Panc1 (cell line): Measurements from ENCODE around the gene AGRN. TPM values are rescaled to one million over a fixed set of nuclear protein-coding genes. Genes with fewer than 3 reads are reported as not detected.

ENCODE experiments used
- ATAC-seq: fragments of 200-7000 bp; cut with Tn5 transposase; 2 replicates; pipeline ENCODE4 v1.9.1; 2020; ENCODE audit warnings: mild to moderate bottlenecking, moderate library complexity
- BruUV-seq: library from RNA; stranded (reverse); fragments of 400-500 nt; replicated peaks from 2 replicates; lab custom pipeline; 2021; lab: Mats Ljungman, UMichigan
- CTCF ChIA-PET: fragments of 300-600 bp; sonication (Branson Sonifier 250); formaldehyde crosslinking; loops from one replicate; lab custom pipeline; 2022; ENCODE audit warnings: antibody characterized with exemption; lab: Charles Lee
- POLR2A ChIA-PET: fragments of 300-600 bp; sonication (Branson Sonifier 250); formaldehyde crosslinking; loops from one replicate; lab custom pipeline; 2022; ENCODE audit warnings: antibody characterized with exemption; lab: Charles Lee
- DNase-seq: peaks from one replicate; pipeline ENCODE4 v3.0.0-alpha.2; 2010; ENCODE audit warnings: low read depth, low spot score
- H3K27ac ChIP-seq: 2 replicates; pipeline ENCODE4 v1.5.1; 2011; ENCODE audit warnings: mild to moderate bottlenecking, low read length, inconsistent platforms
- H3K27me3 ChIP-seq: fragments of 200-500 bp; sonication (Bioruptor generic); 2 replicates; pipeline ENCODE4 v1.6.0; 2014; ENCODE audit warnings: low read length, inconsistent platforms; ENCODE audit not compliant: control insufficient read depth, insufficient read depth
- H3K36me3 ChIP-seq: fragments of 200-500 bp; sonication (Bioruptor generic); 2 replicates; pipeline ENCODE4 v1.5.1; 2014; ENCODE audit warnings: inconsistent platforms, mild to moderate bottlenecking, low read length, moderate library complexity; ENCODE audit not compliant: control insufficient read depth, insufficient read depth
- H3K4me1 ChIP-seq: 2 replicates; pipeline ENCODE4 v1.5.1; 2011; ENCODE audit warnings: inconsistent platforms, mild to moderate bottlenecking, low read length, moderate library complexity; ENCODE audit not compliant: control insufficient read depth, insufficient read depth
- H3K4me3 ChIP-seq, 2 experiments: 2 replicates each; pipeline ENCODE4 v1.5.1; 2011 to 2012; ENCODE audit warnings: low read depth in 2 of 2, low read length in 2 of 2, mild to moderate bottlenecking in 2 of 2, inconsistent platforms in 1 of 2, moderate library complexity in 1 of 2
- H3K9me3 ChIP-seq: fragments of 200-500 bp; sonication (Bioruptor generic); 2 replicates; pipeline ENCODE4 v1.5.1; 2014; ENCODE audit warnings: low read depth, mild to moderate bottlenecking, inconsistent platforms, low read length, moderate library complexity; ENCODE audit not compliant: control insufficient read depth, insufficient read depth
- CTCF ChIP-seq: fragments of 450-650 bp; IDR thresholded peaks from 2 replicates; pipeline ENCODE4 v1.5.1; 2017; ENCODE audit warnings: mild to moderate bottlenecking
- POLR2AphosphoS5 ChIP-seq: IDR thresholded peaks from 2 replicates; pipeline ENCODE4 v1.6.1; 2012; ENCODE audit warnings: mild to moderate bottlenecking, low read depth, low read length, moderate library complexity
- REST ChIP-seq, 2 experiments: IDR thresholded peaks; 2 replicates each; pipeline ENCODE4 v1.6.1; 2011 to 2012; ENCODE audit warnings: low read depth in 2 of 2, control low read depth in 1 of 2, low read length in 1 of 2, mild to moderate bottlenecking in 1 of 2, moderate library complexity in 1 of 2; ENCODE audit not compliant: insufficient read depth in 1 of 2
- SIN3A ChIP-seq: IDR thresholded peaks from 2 replicates; pipeline ENCODE4 v1.6.1; 2012; ENCODE audit warnings: low read depth, mild to moderate bottlenecking, low read length, moderate library complexity, borderline replicate concordance; ENCODE audit not compliant: insufficient read depth
- TCF7L2 ChIP-seq: IDR thresholded peaks from 2 replicates; pipeline ENCODE4 v1.6.1; 2011; ENCODE audit warnings: mild to moderate bottlenecking, low read depth, low read length, inconsistent platforms
- in situ Hi-C: cut with HindIII; loops from 2 replicates; pipeline ENCODE4 v1.10.0; 2016; ENCODE audit warnings: low sequenced_read_pairs, low pct_unique_long_range_greater_than_20kb
- intact Hi-C: fragments of 100-400 bp; cut with micrococcal nuclease; formaldehyde crosslinking; loops from one replicate; pipeline ENCODE4 v1.10.0; 2022; ENCODE audit not compliant: unreplicated experiment
- total RNA-seq: library from RNA; stranded (reverse); gene quantifications from one replicate; pipeline ENCODE4 v1.2.1, GENCODE V29; 2021; ENCODE audit not compliant: unreplicated experiment

The AGRN gene
- total RNA-seq, 1 experiment from 2014 or later: 153 TPM

GRCh38 chr1:1033009-1033587 is 13.2 kb downstream of the AGRN start:
- TF ChIP-seq SIN3A (no peak), CTCF (peak; percentile 69; the same call in 1 of the 2 replicates)
- no peak overlapping the region for H3K27ac ChIP-seq
- no peak overlapping the region for H3K4me3 ChIP-seq
- H3K36me3 ChIP-seq: no peaks in the 10 kb centered on the region
- H3K27me3 ChIP-seq: no peaks in the 10 kb centered on the region
- BruUV-seq: no TSS peak
- no peaks in the 10 kb centered on the region for H3K9me3 ChIP-seq
- ATAC-seq (peak; percentile 60), DNase-seq (no peak)
- H3K4me1 ChIP-seq: no peaks in the 10 kb centered on the region
- ChIA-PET POLR2A (no interaction called here), CTCF (no interaction called here)
- intact Hi-C loops: no loop called here
- in situ Hi-C loops: no loop called here

GRCh38 chr1:1033731-1034438 is 14.0 kb downstream of the AGRN start:
- in situ Hi-C loops: no loop called here
- Histone ChIP-seq H3K36me3 (no peaks in the 10 kb centered on the region), H3K27ac (no peak overlapping the region), H3K27me3 (no peaks in the 10 kb centered on the region), H3K4me1 (no peaks in the 10 kb centered on the region), H3K9me3 (no peaks in the 10 kb centered on the region), H3K4me3 (no peak overlapping the region)
- intact Hi-C loops: no loop called here
- no TSS peak for BruUV-seq
- ATAC-seq: no peak
- ChIA-PET POLR2A (no interaction called here), CTCF (no interaction called here)
- TF ChIP-seq CTCF: no peak
- TF ChIP-seq REST (IDR thresholded peaks at IDR 0.05; ENCODE audit: insufficient read depth in 1 of 2, low read depth in 2 of 2, low read length in 1 of 2): no peak
- TF ChIP-seq SIN3A: no peak
- no peak for TF ChIP-seq POLR2AphosphoS5
- no peak for TF ChIP-seq TCF7L2
- DNase-seq: no peak
